Right lobe of liver (tissue), 6 donors: ENCODE measurements around the gene CA12. TPM values are rescaled to one million over a fixed set of nuclear protein-coding genes. Genes with fewer than 3 reads are reported as not detected.

Source experiments
- ATAC-seq, 4 donors: fragments of 200-7000 bp; cut with Tn5 transposase; one replicate each; pipeline ENCODE4 v1.9.1; 2020; ENCODE audit warnings: mild to moderate bottlenecking in 4 of 4, moderate library complexity in 4 of 4
- DNase-seq, 3 donors: peaks; one replicate each; pipeline ENCODE4 v3.0.0-alpha.2; 2020
- H3K27ac ChIP-seq, 3 donors: fragments of 200-600 bp; one replicate each; pipeline ENCODE4 v1.8.0; 2022
- H3K27me3 ChIP-seq, 2 donors: fragments of 200-600 bp; one replicate each; pipeline ENCODE4 v1.8.0; 2022
- H3K36me3 ChIP-seq, 4 donors: fragments of 200-600 bp; sonication (generic) in 1 of 4; one replicate each; pipeline versions ENCODE4 v1.5.1 to v1.8.0; 2017 to 2022; ENCODE audit warnings: control low read depth in 1 of 4
- H3K4me1 ChIP-seq, 4 donors: fragments of 200-600 bp; sonication (generic) in 1 of 4; one replicate each; pipeline versions ENCODE4 v1.5.1 to v1.8.0; 2017 to 2022; ENCODE audit warnings: control low read depth in 1 of 4
- H3K4me3 ChIP-seq, 3 donors: fragments of 200-600 bp; one replicate each; pipeline ENCODE4 v1.8.0; 2022
- H3K9me3 ChIP-seq, 4 donors: fragments of 200-600 bp; sonication (generic) in 1 of 4; one replicate each; pipeline versions ENCODE4 v1.5.1 to v1.8.0; 2017 to 2022; ENCODE audit warnings: control low read depth in 1 of 4
- POLR2A ChIP-seq: fragments of 450-650 bp; IDR thresholded peaks from one replicate; pipeline ENCODE4 v1.6.1; 2017; ENCODE audit warnings: antibody characterized with exemption, mild to moderate bottlenecking
- WGBS: methylation state at CpG from one replicate; pipeline ENCODE4 v1.1.6; 2018; ENCODE audit warnings: low coverage, low lambda C conversion rate; ENCODE audit not compliant: insufficient coverage; ENCODE audit errors: missing lambda C conversion rate; 5-methylcytosine and 5-hydroxymethylcytosine counted together
- intact Hi-C, 2 donors: fragments of 100-400 bp; cut with DNase I; formaldehyde crosslinking; loops; one replicate each; pipeline versions ENCODE4 v1.11.2 to v1.14.1; 2022
- total RNA-seq, 6 experiments: library from RNA; depleted of rRNA in 2 of 6; stranded (reverse); fragments of >200 nt in 2 of 6; fragmentation: NEBNext Ultra II Directional in 3 of 6; extraction: Animal tissue kit (Norgen Biotek cat#: 25700) in 3 of 6; gene quantifications; one replicate each; pipeline versions ENCODE4 v1.1.0 to v1.2.4, GENCODE V29; 2016 to 2023
- TF ChIP-seq, protein P1 (sequence below), 4 donors: fragments of 200-600 bp in 3 of 4; fragments of 450-650 bp in 1 of 4; IDR thresholded peaks; one replicate each; pipeline versions ENCODE4 v1.5.1 to v1.8.0; 2016 to 2022; ENCODE audit warnings: antibody characterized with exemption in 4 of 4, mild to moderate bottlenecking in 2 of 4
- donor health status: DM: no; HTN: yes; CAD: no.
- donor health status: DM: no; HTN: no; CAD: no.
- donor health status: DM: no; HTN: no; CAD: no.
- donor health status: DM: no; HTN: yes; CAD: no.
- donor health status: DM: no; HTN: yes; CAD: no.

The CA12 gene
- total RNA-seq, 6 experiments from 2014 or later = 0.02 to 18.3 (median 1.4) TPM

GRCh38 chr15:63392361-63393009, 10.8 kb upstream of the CA12 start:
- no peak for ATAC-seq
- Histone ChIP-seq H3K36me3 (no peaks in the 10 kb centered on the region), H3K4me1 (no peaks in the 10 kb centered on the region), H3K27ac (no peak overlapping the region), H3K4me3 (no peak overlapping the region), H3K9me3 (no peaks in the 10 kb centered on the region), H3K27me3 (no peaks in the 10 kb centered on the region)
- TF ChIP-seq POLR2A = no peak
- TF ChIP-seq, protein P1, sequence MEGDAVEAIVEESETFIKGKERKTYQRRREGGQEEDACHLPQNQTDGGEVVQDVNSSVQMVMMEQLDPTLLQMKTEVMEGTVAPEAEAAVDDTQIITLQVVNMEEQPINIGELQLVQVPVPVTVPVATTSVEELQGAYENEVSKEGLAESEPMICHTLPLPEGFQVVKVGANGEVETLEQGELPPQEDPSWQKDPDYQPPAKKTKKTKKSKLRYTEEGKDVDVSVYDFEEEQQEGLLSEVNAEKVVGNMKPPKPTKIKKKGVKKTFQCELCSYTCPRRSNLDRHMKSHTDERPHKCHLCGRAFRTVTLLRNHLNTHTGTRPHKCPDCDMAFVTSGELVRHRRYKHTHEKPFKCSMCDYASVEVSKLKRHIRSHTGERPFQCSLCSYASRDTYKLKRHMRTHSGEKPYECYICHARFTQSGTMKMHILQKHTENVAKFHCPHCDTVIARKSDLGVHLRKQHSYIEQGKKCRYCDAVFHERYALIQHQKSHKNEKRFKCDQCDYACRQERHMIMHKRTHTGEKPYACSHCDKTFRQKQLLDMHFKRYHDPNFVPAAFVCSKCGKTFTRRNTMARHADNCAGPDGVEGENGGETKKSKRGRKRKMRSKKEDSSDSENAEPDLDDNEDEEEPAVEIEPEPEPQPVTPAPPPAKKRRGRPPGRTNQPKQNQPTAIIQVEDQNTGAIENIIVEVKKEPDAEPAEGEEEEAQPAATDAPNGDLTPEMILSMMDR (IDR thresholded peaks at IDR 0.05) = no peak
- no peak for DNase-seq
- intact Hi-C loops = no loop called here
- 26% methylated on average over 7 of the region's 7 CpGs for WGBS

DNA sequence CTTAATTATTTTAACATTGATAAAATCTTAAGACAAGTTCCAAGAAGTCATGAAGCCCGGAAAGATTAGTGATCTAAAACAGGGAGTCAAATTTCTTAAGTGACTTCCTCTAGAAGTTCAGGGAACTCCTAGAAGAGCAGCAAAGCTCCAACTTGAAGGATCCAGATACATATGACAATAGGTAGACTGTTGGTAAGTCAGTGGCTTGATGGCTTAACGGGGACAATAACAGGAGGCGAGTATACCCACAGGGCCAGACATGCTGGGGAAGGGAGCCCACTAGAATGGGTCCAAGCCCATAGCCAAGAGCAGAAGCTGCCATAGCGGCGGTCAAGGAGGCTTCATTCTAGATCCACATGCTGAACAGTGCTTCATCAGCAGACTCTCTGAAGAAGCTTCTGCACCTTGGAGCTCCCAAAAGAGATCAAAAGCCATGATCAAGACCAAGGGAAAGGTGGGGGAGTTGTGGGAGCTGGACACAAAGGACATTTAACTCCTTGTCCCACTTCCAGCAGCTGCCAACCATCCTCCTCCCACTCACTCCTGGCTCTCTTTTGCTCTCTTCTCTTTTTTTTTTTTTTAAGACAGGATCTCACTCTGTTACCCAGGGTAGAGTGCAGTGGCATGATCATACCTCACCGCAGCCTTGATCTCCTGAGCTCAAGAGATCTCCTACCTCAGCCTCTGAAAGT, 10.2 kb upstream of the CA12 start:
- Histone ChIP-seq H3K27me3 (no peaks in the 10 kb centered on the region), H3K27ac (no peak overlapping the region), H3K36me3 (no peaks in the 10 kb centered on the region), H3K9me3 (no peaks in the 10 kb centered on the region), H3K4me3 (no peak overlapping the region), H3K4me1 (no peaks in the 10 kb centered on the region)
- ATAC-seq (no peak), DNase-seq (no peak)
- WGBS = 80% methylated on average over 4 of the region's 6 CpGs
- no peak for TF ChIP-seq POLR2A
- TF ChIP-seq, protein P1 (IDR thresholded peaks at IDR 0.05) = no peak
- intact Hi-C loops = no loop called here

DNA sequence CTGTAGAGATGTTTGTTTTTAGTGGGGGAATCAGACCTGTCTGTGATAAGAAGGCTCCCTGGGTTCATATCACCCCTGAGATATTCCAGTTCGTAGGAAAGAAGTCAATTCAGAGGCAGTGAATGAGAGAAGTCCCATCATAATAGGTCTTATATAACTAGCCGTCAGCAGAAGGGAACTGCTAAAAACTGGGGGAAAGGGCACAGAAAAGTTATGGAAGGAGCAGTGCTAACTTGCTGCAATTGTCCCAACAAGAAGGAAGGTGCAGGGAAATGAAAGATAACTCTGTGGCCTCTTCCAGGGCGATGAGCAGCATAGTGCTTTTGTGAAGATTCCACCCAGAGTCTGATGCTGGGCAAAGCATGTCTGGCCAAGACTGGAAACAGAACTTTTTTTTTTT, 9.0 kb upstream of the CA12 start:
- Histone ChIP-seq H3K27me3 (no peaks in the 10 kb centered on the region), H3K36me3 (no peaks in the 10 kb centered on the region), H3K4me1 (no peaks in the 10 kb centered on the region), H3K9me3 (no peaks in the 10 kb centered on the region), H3K4me3 (no peak overlapping the region), H3K27ac (no peak overlapping the region)
- ATAC-seq (no peak), DNase-seq (no peak)
- TF ChIP-seq POLR2A = no peak
- TF ChIP-seq, protein P1 (IDR thresholded peaks at IDR 0.05) = no peak
- 74% methylated on average over 3 of the region's 3 CpGs for WGBS
- intact Hi-C loops = no loop called here

DNA sequence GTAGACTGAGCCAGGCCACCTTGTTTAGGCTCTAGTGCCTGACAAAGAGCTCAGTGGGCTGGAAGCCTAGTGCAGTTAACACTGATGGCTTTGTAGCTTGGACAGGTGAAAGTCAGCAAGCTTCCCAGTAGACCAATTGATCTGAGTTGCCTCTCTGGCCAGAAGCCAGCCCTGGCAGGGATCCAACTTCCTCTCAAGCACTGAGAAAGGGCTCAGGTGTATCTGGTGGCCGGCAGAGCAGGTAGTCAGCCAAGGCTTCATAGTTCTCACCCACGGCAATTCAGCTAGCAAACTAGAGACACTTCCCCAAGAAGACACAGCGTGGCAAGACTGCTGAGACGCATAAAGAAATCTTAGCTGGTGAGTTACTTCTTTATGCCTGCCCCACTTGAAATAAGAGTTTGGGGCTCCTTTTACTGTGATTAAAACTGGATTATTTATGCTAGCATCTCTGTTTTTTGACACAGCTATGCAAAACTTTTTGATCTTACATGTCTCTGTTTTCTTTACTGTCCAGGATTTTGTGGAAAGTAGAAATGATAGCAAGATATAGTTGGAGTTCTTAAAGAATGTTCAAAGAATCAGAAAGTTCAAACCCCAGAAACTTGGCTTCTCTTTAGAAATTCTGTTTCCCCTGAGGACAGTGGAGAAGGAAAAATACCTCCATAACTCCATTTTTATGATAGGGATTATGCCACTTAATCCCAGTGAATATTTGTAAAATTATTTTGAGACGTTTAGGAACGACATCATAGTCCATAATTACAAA, 8.4 kb upstream of the CA12 start:
- no peaks in the 10 kb centered on the region for H3K9me3 ChIP-seq
- no peaks in the 10 kb centered on the region for H3K36me3 ChIP-seq
- H3K4me3 ChIP-seq = no peak overlapping the region
- TF ChIP-seq, protein P1 (IDR thresholded peaks at IDR 0.05) = no peak
- TF ChIP-seq POLR2A = no peak
- H3K27ac ChIP-seq = no peak overlapping the region
- DNase-seq (peak; percentile 75 to 85 (median 82)), ATAC-seq (peak; percentile 65 to 73 (median 70))
- no peaks in the 10 kb centered on the region for H3K27me3 ChIP-seq
- H3K4me1 ChIP-seq = no peaks in the 10 kb centered on the region
- intact Hi-C loops = no loop called here
- 43% methylated on average over 4 of the region's 6 CpGs for WGBS
